ENCODE data around the gene CERS6. TPM values are rescaled to one million over a fixed set of nuclear protein-coding genes. Genes with fewer than 3 reads are reported as not detected.

CERS6 gene
- total and polyA plus RNA-seq, 2 of the 8 experiments (the other 6 are each of a cell fraction or from before 2014, with no cell fraction given), result 6.8 to 28.2 TPM

- no peak overlapping the region for H2BK15ac ChIP-seq (ENCODE audit: low read length)
- no peaks in the 10 kb centered on the region; the same call in 1 of the 2 replicates for H3K23me2 ChIP-seq (ENCODE audit: low read depth, low read length)
- no peak for TF ChIP-seq CBX8 (IDR thresholded peaks at IDR 0.05; ENCODE audit: borderline replicate concordance, low read depth, low read length)
- TF ChIP-seq CBX5 (IDR thresholded peaks at IDR 0.05; ENCODE audit: low read depth, low read length), result no peak
- H2AFZ ChIP-seq (ENCODE audit: low read length), result no peak overlapping the region
- H4K5ac ChIP-seq (ENCODE audit: insufficient read length, low read depth, low read length), result no peak overlapping the region
- peak overlapping the region; percentile 15; the same call in 1 of the 2 replicates for H3K18ac ChIP-seq (ENCODE audit: extremely low read depth, low read length)
- FAIRE-seq (no peak), DNase-seq (ENCODE audit: low read depth in 1 of 2, low spot score in 2 of 2) (no peak)
- H3K4ac ChIP-seq (replicated peaks; ENCODE audit: insufficient read length, low read depth, low read length), result no peak overlapping the region
- H3K27me3 ChIP-seq (replicated peaks in 1 of 4; ENCODE audit: control insufficient read depth in 3 of 4, extremely low read depth in 1 of 4, insufficient read depth in 3 of 4, low read length in 3 of 4), result no peaks in the 10 kb centered on the region
- H2BK20ac ChIP-seq (ENCODE audit: low read length), result peak overlapping the region; percentile 38; the same call in 1 of the 2 replicates
- H4K20me1 ChIP-seq (replicated peaks in 1 of 2; ENCODE audit: control insufficient read depth in 1 of 2, insufficient read depth in 2 of 2, low read length in 2 of 2), result no peaks in the 10 kb centered on the region
- H2BK5ac ChIP-seq (ENCODE audit: low read depth, low read length), result no peak overlapping the region; the same call in 1 of the 2 replicates
- H4K8ac ChIP-seq (ENCODE audit: extremely low read depth, insufficient read depth, low read length), result no peak overlapping the region
- ChIA-PET POLR2A (ENCODE audit: partially characterized antibody) (interaction anchor here (1.4 kb wide), 1 partner anchor 38 kb away, joined by 3 read pairs; no protein-coding TSS in a partner anchor), CTCF (ENCODE audit: partially characterized antibody) (interaction anchor here (1.4 to 1.6 kb wide), 2 partner anchors 9 to 25 kb away, joined by 3 to 4 read pairs; no protein-coding TSS in a partner anchor)
- H4K91ac ChIP-seq (replicated peaks; ENCODE audit: insufficient read length, low read length), result peak overlapping the region; percentile 12
- no peak overlapping the region for H3K56ac ChIP-seq (replicated peaks; ENCODE audit: insufficient read length, low read depth, low read length)
- peak overlapping the region in 1 of 2 experiments; percentile 10; a peak in 1 of 4 replicates for H3K4me2 ChIP-seq (ENCODE audit: insufficient read depth in 1 of 2, low read depth in 2 of 2, low read length in 2 of 2)
- H3K79me1 ChIP-seq (ENCODE audit: low read depth, low read length), result peaks cover 3% of the 10 kb centered on the region; the same call in 1 of the 2 replicates
- no peaks in the 10 kb centered on the region; a peak in 1 of 4 replicates for H3K9me3 ChIP-seq (ENCODE audit: insufficient read depth in 2 of 2, low read depth in 1 of 2, low read length in 1 of 2)
- H2BK120ac ChIP-seq (replicated peaks; ENCODE audit: low read depth, low read length), result no peak overlapping the region
- H3K4me3 ChIP-seq (ENCODE audit: extremely low read depth in 1 of 4, insufficient read depth in 2 of 4, low read depth in 3 of 4, low read length in 4 of 4), result no peak overlapping the region
- peaks cover 3 to 18% (median 8%) of the 10 kb centered on the region in 4 experiments for H3K4me1 ChIP-seq (replicated peaks in 1 of 4; ENCODE audit: control insufficient read depth in 3 of 4, insufficient read depth in 4 of 4, low read length in 3 of 4)
- peak overlapping the region; percentile 33; the same call in 1 of the 2 replicates for H2BK12ac ChIP-seq (ENCODE audit: low read depth, low read length)
- no peaks in the 10 kb centered on the region for H3K36me3 ChIP-seq (ENCODE audit: control insufficient read depth in 2 of 4, insufficient read depth in 4 of 4, low read length in 3 of 4)
- H3K79me2 ChIP-seq (ENCODE audit: control insufficient read depth in 1 of 2, insufficient read depth in 2 of 2, low read length in 2 of 2), result peaks cover 0 to 4% of the 10 kb centered on the region in 2 experiments; a peak in 2 of 4 replicates
- no peak overlapping the region for H3K23ac ChIP-seq (ENCODE audit: insufficient read length)
- H3K14ac ChIP-seq (ENCODE audit: insufficient read length), result no peak overlapping the region
- H3K27ac ChIP-seq (ENCODE audit: low read depth, low read length), result no peak overlapping the region
- H2AK5ac ChIP-seq (ENCODE audit: low read depth, low read length), result no peak overlapping the region
- WGBS, 2 experiments (ENCODE audit: extremely low coverage in 1 of 2, insufficient coverage in 1 of 2, insufficient read length in 1 of 2, insufficient replicate concordance in 2 of 2, low coverage in 1 of 2, low lambda C conversion rate in 2 of 2, missing lambda C conversion rate in 1 of 2), result 40% methylated on average over 5 of the region's 5 CpGs; no CpG with 5 or more reads in 1 of the 2 experiments
- no peak overlapping the region for H3K9ac ChIP-seq (replicated peaks in 1 of 4; ENCODE audit: extremely low read depth in 1 of 4, low read depth in 3 of 4, low read length in 3 of 4)
Measured at GRCh38 chr2:168589236-168590211, 133.5 kb downstream of the CERS6 start.
